Glutamatergic neuron (in vitro differentiated cells): ENCODE measurements around the gene ZNF319. TPM values are rescaled to one million over a fixed set of nuclear protein-coding genes. Genes with fewer than 3 reads are reported as not detected.

ENCODE experiments used
- DNase-seq: peaks from one replicate; pipeline ENCODE4 v3.0.0; 2022
- H3K27ac Mint-ChIP-seq: one replicate; pipeline ENCODE4 v1.8.0; 2020; ENCODE audit warnings: mild to moderate bottlenecking, mixed read lengths, inconsistent platforms; ENCODE audit not compliant: unreplicated experiment
- H3K27me3 Mint-ChIP-seq: one replicate; pipeline ENCODE4 v1.8.0; 2020; ENCODE audit warnings: mild to moderate bottlenecking, moderate library complexity, mixed read lengths, inconsistent platforms; ENCODE audit not compliant: unreplicated experiment
- H3K36me3 Mint-ChIP-seq: one replicate; pipeline ENCODE4 v1.8.0; 2020; ENCODE audit warnings: mild to moderate bottlenecking, mixed read lengths, inconsistent platforms; ENCODE audit not compliant: unreplicated experiment
- H3K4me1 Mint-ChIP-seq: one replicate; pipeline ENCODE4 v1.8.0; 2020; ENCODE audit warnings: mild to moderate bottlenecking, low read depth, mixed read lengths, inconsistent platforms; ENCODE audit not compliant: unreplicated experiment
- H3K4me3 Mint-ChIP-seq: one replicate; pipeline ENCODE4 v1.8.0; 2020; ENCODE audit warnings: mild to moderate bottlenecking, mixed read lengths, inconsistent platforms; ENCODE audit not compliant: unreplicated experiment
- H3K9me3 Mint-ChIP-seq: one replicate; pipeline ENCODE4 v1.8.0; 2020; ENCODE audit warnings: mild to moderate bottlenecking, moderate library complexity, mixed read lengths, inconsistent platforms; ENCODE audit not compliant: unreplicated experiment
- CTCF ChIP-seq: fragments of 200-600 bp; sonication (generic); IDR thresholded peaks from one replicate; pipeline ENCODE4 v1.5.0; 2021; ENCODE audit not compliant: partially characterized antibody, unreplicated experiment
- total RNA-seq: library from RNA; stranded (reverse); fragmentation: NEBNext Ultra II Directional; extraction: Animal tissue kit (Norgen Biotek cat#: 25700); gene quantifications from one replicate; pipeline ENCODE4 v1.2.1, GENCODE V29; 2021; ENCODE audit not compliant: unreplicated experiment

The ZNF319 gene
- total RNA-seq, 1 donor from 2014 or later = 13.9 TPM

GRCh38 chr16:58046936-58047335 lies 46.5 kb upstream of the ZNF319 start:
- DNase-seq = no peak
- no peak overlapping the region for H3K4me3 Mint-ChIP-seq
- H3K27ac Mint-ChIP-seq = no peak overlapping the region
- peaks cover 3% of the 10 kb centered on the region for H3K9me3 Mint-ChIP-seq
- no peaks in the 10 kb centered on the region for H3K4me1 Mint-ChIP-seq
- peaks cover 5% of the 10 kb centered on the region for H3K27me3 Mint-ChIP-seq
- TF ChIP-seq CTCF = no peak
- no peaks in the 10 kb centered on the region for H3K36me3 Mint-ChIP-seq

GRCh38 chr16:58046054-58046881 lies 45.8 kb upstream of the ZNF319 start:
- no peak for DNase-seq
- H3K4me3 Mint-ChIP-seq = no peak overlapping the region
- H3K4me1 Mint-ChIP-seq = no peaks in the 10 kb centered on the region
- H3K9me3 Mint-ChIP-seq = peaks cover 3% of the 10 kb centered on the region
- H3K27me3 Mint-ChIP-seq = peaks cover 5% of the 10 kb centered on the region
- no peaks in the 10 kb centered on the region for H3K36me3 Mint-ChIP-seq
- no peak for TF ChIP-seq CTCF
- H3K27ac Mint-ChIP-seq = no peak overlapping the region

GRCh38 chr16:58045096-58045495 lies 44.6 kb upstream of the ZNF319 start:
- H3K4me1 Mint-ChIP-seq = no peaks in the 10 kb centered on the region
- no peak for DNase-seq

GRCh38 chr16:58044266-58045019 lies 44.0 kb upstream of the ZNF319 start:
- no peak overlapping the region for H3K4me3 Mint-ChIP-seq
- TF ChIP-seq CTCF = no peak
- DNase-seq = no peak
- H3K27me3 Mint-ChIP-seq = peaks cover 6% of the 10 kb centered on the region
- H3K9me3 Mint-ChIP-seq = peaks cover 5% of the 10 kb centered on the region
- no peaks in the 10 kb centered on the region for H3K36me3 Mint-ChIP-seq
- H3K27ac Mint-ChIP-seq = no peak overlapping the region
- no peaks in the 10 kb centered on the region for H3K4me1 Mint-ChIP-seq

More at GRCh38 chr16:58045096-58045495, 44.6 kb upstream of the ZNF319 start:
- H3K4me3 Mint-ChIP-seq = no peak overlapping the region
- peaks cover 3% of the 10 kb centered on the region for H3K9me3 Mint-ChIP-seq
- H3K27ac Mint-ChIP-seq = no peak overlapping the region
- peaks cover 7% of the 10 kb centered on the region for H3K27me3 Mint-ChIP-seq
- H3K36me3 Mint-ChIP-seq = no peaks in the 10 kb centered on the region
- no peak for TF ChIP-seq CTCF
